ENCODE results near the gene PNMA8C.
"Not testable (repeated sequence)": the region's sequence is repeated elsewhere in the genome, so short reads cannot be mapped to it uniquely, and the experiment has no call there.

Gene PNMA8C

GRCh38 chr19:46426035-46426505 lies 2.7 kb downstream of the PNMA8C start:
- Histone ChIP-seq H3K4me3 (ENCODE audit: low read depth in 1 of 2, low read length in 2 of 2) (peak overlapping the region; percentile 50 to 70), H3K27ac (ENCODE audit: low read length) (no peak overlapping the region), H3K4me1 (ENCODE audit: control insufficient read depth in 1 of 2, insufficient read depth in 2 of 2, low read length in 2 of 2) (peaks cover 0 to 12% of the 10 kb centered on the region in 2 donors), H3K36me3 (ENCODE audit: control insufficient read depth in 1 of 2, insufficient read depth in 2 of 2, low read length in 2 of 2) (no peaks in the 10 kb centered on the region), H3K9me3 (ENCODE audit: control insufficient read depth in 1 of 2, low read length in 2 of 2) (no peaks in the 10 kb centered on the region), H3K27me3 (ENCODE audit: low read depth, low read length) (peaks cover 4% of the 10 kb centered on the region)

GRCh38 chr19:46423188-46423587 lies 5.5 kb downstream of the PNMA8C start:
- Histone ChIP-seq H3K9me3 (ENCODE audit: control insufficient read depth in 1 of 2, low read length in 2 of 2) (no peaks in the 10 kb centered on the region), H3K27ac (ENCODE audit: low read length) (no peak overlapping the region), H3K27me3 (ENCODE audit: low read depth, low read length) (peaks cover 3% of the 10 kb centered on the region), H3K36me3 (ENCODE audit: control insufficient read depth in 1 of 2, insufficient read depth in 2 of 2, low read length in 2 of 2) (no peaks in the 10 kb centered on the region), H3K4me3 (ENCODE audit: low read depth in 1 of 2, low read length in 2 of 2) (no peak overlapping the region), H3K4me1 (ENCODE audit: control insufficient read depth in 1 of 2, insufficient read depth in 2 of 2, low read length in 2 of 2) (peaks cover 0 to 12% of the 10 kb centered on the region in 2 donors)

GRCh38 chr19:46422344-46422743 lies 6.4 kb downstream of the PNMA8C start:
- Histone ChIP-seq H3K9me3 (ENCODE audit: control insufficient read depth in 1 of 2, low read length in 2 of 2) (no peaks in the 10 kb centered on the region), H3K4me3 (ENCODE audit: low read depth in 1 of 2, low read length in 2 of 2) (no peak overlapping the region), H3K27ac (ENCODE audit: low read length) (no peak overlapping the region), H3K4me1 (ENCODE audit: control insufficient read depth in 1 of 2, insufficient read depth in 2 of 2, low read length in 2 of 2) (peaks cover 0 to 12% of the 10 kb centered on the region in 2 donors), H3K36me3 (ENCODE audit: control insufficient read depth in 1 of 2, insufficient read depth in 2 of 2, low read length in 2 of 2) (no peaks in the 10 kb centered on the region), H3K27me3 (ENCODE audit: low read depth, low read length) (no peaks in the 10 kb centered on the region)

- peaks cover 3% of the 10 kb centered on the region for H3K27me3 ChIP-seq (ENCODE audit: low read depth, low read length)
- H3K9me3 ChIP-seq (ENCODE audit: control insufficient read depth in 1 of 2, low read length in 2 of 2), result no peaks in the 10 kb centered on the region
- H3K27ac ChIP-seq (ENCODE audit: low read length), result no peak overlapping the region
- peaks cover 0 to 10% of the 10 kb centered on the region in 2 donors for H3K4me1 ChIP-seq (ENCODE audit: control insufficient read depth in 1 of 2, insufficient read depth in 2 of 2, low read length in 2 of 2)
- no peaks in the 10 kb centered on the region for H3K36me3 ChIP-seq (ENCODE audit: control insufficient read depth in 1 of 2, insufficient read depth in 2 of 2, low read length in 2 of 2)
- no peak overlapping the region for H3K4me3 ChIP-seq (ENCODE audit: low read depth in 1 of 2, low read length in 2 of 2)
Observed at GRCh38 chr19:46420056-46420455, 8.7 kb downstream of the PNMA8C start.

- H3K36me3 ChIP-seq (ENCODE audit: control insufficient read depth in 1 of 2, insufficient read depth in 2 of 2, low read length in 2 of 2); H3K9me3 ChIP-seq (ENCODE audit: control insufficient read depth in 1 of 2, low read length in 2 of 2); H3K27ac ChIP-seq (ENCODE audit: low read length): not testable (repeated sequence)
- H3K4me3 ChIP-seq (ENCODE audit: low read depth in 1 of 2, low read length in 2 of 2), result peak overlapping the region; percentile 11 to 49
- H3K4me1 ChIP-seq (ENCODE audit: control insufficient read depth in 1 of 2, insufficient read depth in 2 of 2, low read length in 2 of 2), result peaks cover 0 to 32% of the 10 kb centered on the region in 2 donors
- H3K27me3 ChIP-seq (ENCODE audit: low read depth, low read length), result peaks cover 19% of the 10 kb centered on the region
Observed at GRCh38 chr19:46415804-46416709, 12.7 kb downstream of the PNMA8C start.

GRCh38 chr19:46414899-46415298 lies 13.8 kb downstream of the PNMA8C start:
- H3K36me3 ChIP-seq (ENCODE audit: control insufficient read depth in 1 of 2, insufficient read depth in 2 of 2, low read length in 2 of 2); H3K9me3 ChIP-seq (ENCODE audit: control insufficient read depth in 1 of 2, low read length in 2 of 2); H3K27ac ChIP-seq (ENCODE audit: low read length); H3K4me3 ChIP-seq (ENCODE audit: low read depth in 1 of 2, low read length in 2 of 2): not testable (repeated sequence)
- peaks cover 19% of the 10 kb centered on the region for H3K27me3 ChIP-seq (ENCODE audit: low read depth, low read length)
- peaks cover 0 to 37% of the 10 kb centered on the region in 2 donors for H3K4me1 ChIP-seq (ENCODE audit: control insufficient read depth in 1 of 2, insufficient read depth in 2 of 2, low read length in 2 of 2)

GRCh38 chr19:46413262-46414031 lies 15.3 kb downstream of the PNMA8C start, which contains the start of gene CCDC8:
CCDC8 (minus strand) TSS chr19:46413564; CDS start chr19:46412810, 754 bp downstream.
- H3K27ac ChIP-seq (ENCODE audit: low read length), result peak within 1 kb of the TSS; percentile 51
- peaks cover 21% of the 10 kb centered on the region for H3K27me3 ChIP-seq (ENCODE audit: low read depth, low read length)
- peaks cover 0 to 40% of the 10 kb centered on the region in 2 donors for H3K4me1 ChIP-seq (ENCODE audit: control insufficient read depth in 1 of 2, insufficient read depth in 2 of 2, low read length in 2 of 2)
- no peaks in the 10 kb centered on the region for H3K36me3 ChIP-seq (ENCODE audit: control insufficient read depth in 1 of 2, insufficient read depth in 2 of 2, low read length in 2 of 2)
- peak within 1 kb of the TSS; percentile 61 to 62 for H3K4me3 ChIP-seq (ENCODE audit: low read depth in 1 of 2, low read length in 2 of 2)
- no peaks in the 10 kb centered on the region for H3K9me3 ChIP-seq (ENCODE audit: control insufficient read depth in 1 of 2, low read length in 2 of 2)

GRCh38 chr19:46412650-46413261 lies 16.0 kb downstream of the PNMA8C start:
- Histone ChIP-seq H3K36me3 (ENCODE audit: control insufficient read depth in 1 of 2, insufficient read depth in 2 of 2, low read length in 2 of 2) (no peaks in the 10 kb centered on the region), H3K4me1 (ENCODE audit: control insufficient read depth in 1 of 2, insufficient read depth in 2 of 2, low read length in 2 of 2) (peaks cover 0 to 42% of the 10 kb centered on the region in 2 donors), H3K27me3 (ENCODE audit: low read depth, low read length) (peaks cover 27% of the 10 kb centered on the region), H3K9me3 (ENCODE audit: control insufficient read depth in 1 of 2, low read length in 2 of 2) (no peaks in the 10 kb centered on the region), H3K27ac (ENCODE audit: low read length) (peak overlapping the region; percentile 51), H3K4me3 (ENCODE audit: low read depth in 1 of 2, low read length in 2 of 2) (peak overlapping the region; percentile 61 to 62)

- no peaks in the 10 kb centered on the region for H3K36me3 ChIP-seq (ENCODE audit: control insufficient read depth in 1 of 2, insufficient read depth in 2 of 2, low read length in 2 of 2)
Observed at GRCh38 chr19:46411925-46412649, 16.6 kb downstream of the PNMA8C start.

GRCh38 chr19:46411088-46411924 lies 17.4 kb downstream of the PNMA8C start:
- H3K27me3 ChIP-seq (ENCODE audit: low read depth, low read length), result peaks cover 32% of the 10 kb centered on the region
- H3K4me3 ChIP-seq (ENCODE audit: low read depth in 1 of 2, low read length in 2 of 2), result peak overlapping the region; percentile 61 to 62
- no peaks in the 10 kb centered on the region for H3K9me3 ChIP-seq (ENCODE audit: control insufficient read depth in 1 of 2, low read length in 2 of 2)
- no peak overlapping the region for H3K27ac ChIP-seq (ENCODE audit: low read length)
- no peaks in the 10 kb centered on the region for H3K36me3 ChIP-seq (ENCODE audit: control insufficient read depth in 1 of 2, insufficient read depth in 2 of 2, low read length in 2 of 2)
- peaks cover 0 to 36% of the 10 kb centered on the region in 2 donors for H3K4me1 ChIP-seq (ENCODE audit: control insufficient read depth in 1 of 2, insufficient read depth in 2 of 2, low read length in 2 of 2)

More at GRCh38 chr19:46411925-46412649, 16.6 kb downstream of the PNMA8C start:
- H3K4me3 ChIP-seq (ENCODE audit: low read depth in 1 of 2, low read length in 2 of 2), result peak overlapping the region; percentile 61 to 62
- H3K27ac ChIP-seq (ENCODE audit: low read length), result no peak overlapping the region
- peaks cover 31% of the 10 kb centered on the region for H3K27me3 ChIP-seq (ENCODE audit: low read depth, low read length)
- peaks cover 0 to 42% of the 10 kb centered on the region in 2 donors for H3K4me1 ChIP-seq (ENCODE audit: control insufficient read depth in 1 of 2, insufficient read depth in 2 of 2, low read length in 2 of 2)
- H3K9me3 ChIP-seq (ENCODE audit: control insufficient read depth in 1 of 2, low read length in 2 of 2), result no peaks in the 10 kb centered on the region
